ENCODE results near the gene CLDN9. TPM values are rescaled to one million over a fixed set of nuclear protein-coding genes. Genes with fewer than 3 reads are reported as not detected.
A peak's percentile ranks its signal among the peaks of the same experiment; 100 is the strongest.

The CLDN9 gene
- total and polyA plus RNA-seq, 3 donors from 2014 or later: 0.34 to 0.39 (median 0.37) TPM

DNA sequence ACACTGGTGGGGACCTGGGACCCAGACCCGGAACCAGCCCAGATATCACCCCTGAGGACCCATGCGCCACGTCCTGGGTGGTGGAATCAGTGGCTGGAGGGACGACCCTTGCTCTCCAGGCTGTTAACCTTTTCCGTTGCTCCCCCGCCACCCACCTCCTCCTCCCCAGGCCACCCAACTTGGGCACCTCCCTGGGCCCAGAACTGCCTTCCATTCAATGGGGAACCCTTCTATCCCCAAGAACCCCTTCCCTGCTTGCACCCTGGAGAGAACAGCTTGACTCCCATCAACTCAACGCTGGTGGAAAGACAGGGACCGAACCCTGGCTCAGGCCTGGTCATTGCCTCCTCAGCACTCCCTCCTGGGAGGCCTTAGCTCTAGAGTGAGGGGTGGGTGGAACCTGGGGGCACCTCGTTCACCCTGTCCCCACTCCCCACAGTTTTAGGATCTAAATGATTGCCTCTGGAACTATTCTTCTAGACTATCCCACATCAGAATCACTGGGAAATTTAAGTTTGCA, 47.1 kb downstream of the CLDN9 start:
- H3K27ac ChIP-seq: peak overlapping the region; percentile 43 to 58
- intact Hi-C loops (cut with DNase I; ENCODE audit: low total_unique reads): loop anchor here (5.0 kb wide), 1 partner anchor 68 kb away; no protein-coding TSS in a partner anchor
- WGBS, 2 donors: 34 to 38% methylated on average over 9 of the region's 9 CpGs

DNA sequence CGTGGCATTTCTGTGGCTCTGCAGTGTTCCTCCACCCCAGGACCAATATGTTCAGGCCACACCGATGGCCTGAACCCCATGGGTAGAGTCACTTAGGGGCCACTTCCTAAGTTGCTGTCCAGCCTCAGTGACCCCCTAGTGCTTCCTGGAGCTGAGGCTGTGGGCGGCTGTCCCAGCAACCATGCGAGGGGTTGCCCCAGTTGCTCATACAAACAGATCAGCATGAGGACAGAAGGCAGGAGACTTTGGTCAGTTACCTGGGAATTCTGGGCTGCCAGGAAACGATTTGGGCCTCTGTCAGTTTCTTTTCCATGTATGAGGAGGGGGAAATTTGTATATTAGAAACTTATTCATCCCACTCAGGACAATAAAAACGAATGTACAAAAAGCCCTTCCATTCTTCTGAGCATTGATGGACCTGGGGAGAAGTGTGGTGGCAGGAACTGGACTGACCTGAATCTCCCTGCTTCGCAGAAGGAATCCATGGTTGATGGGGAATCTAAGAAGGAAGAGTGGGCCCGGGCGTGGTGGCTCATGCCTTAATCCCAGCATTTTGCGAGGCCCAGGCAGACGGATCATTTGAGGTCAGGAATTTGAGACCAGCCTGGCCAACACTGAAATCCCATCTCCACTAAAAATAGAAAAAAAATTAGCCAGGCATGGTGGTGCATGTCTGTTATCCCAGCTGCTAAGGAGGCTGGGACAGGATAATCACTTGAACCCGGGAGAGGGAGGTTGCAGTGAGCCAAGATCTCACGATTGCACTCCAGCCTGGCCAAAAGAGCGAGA, 47.8 kb downstream of the CLDN9 start:
- Histone ChIP-seq H3K9me3 (no peaks in the 10 kb centered on the region), H3K27ac (no peak overlapping the region), H3K4me3 (no peak overlapping the region), H3K4me1 (peaks cover 23% of the 10 kb centered on the region), H3K27me3 (no peaks in the 10 kb centered on the region), H3K36me3 (ENCODE audit: low read depth, missing control alignments) (no peaks in the 10 kb centered on the region)
- intact Hi-C loops (cut with DNase I; ENCODE audit: low total_unique reads): no loop called here
- WGBS, 2 donors: 78 to 86% methylated on average over 14 of the region's 14 CpGs
- no peak for TF ChIP-seq POLR2A (IDR thresholded peaks at IDR 0.05)
- TF ChIP-seq, protein P1, sequence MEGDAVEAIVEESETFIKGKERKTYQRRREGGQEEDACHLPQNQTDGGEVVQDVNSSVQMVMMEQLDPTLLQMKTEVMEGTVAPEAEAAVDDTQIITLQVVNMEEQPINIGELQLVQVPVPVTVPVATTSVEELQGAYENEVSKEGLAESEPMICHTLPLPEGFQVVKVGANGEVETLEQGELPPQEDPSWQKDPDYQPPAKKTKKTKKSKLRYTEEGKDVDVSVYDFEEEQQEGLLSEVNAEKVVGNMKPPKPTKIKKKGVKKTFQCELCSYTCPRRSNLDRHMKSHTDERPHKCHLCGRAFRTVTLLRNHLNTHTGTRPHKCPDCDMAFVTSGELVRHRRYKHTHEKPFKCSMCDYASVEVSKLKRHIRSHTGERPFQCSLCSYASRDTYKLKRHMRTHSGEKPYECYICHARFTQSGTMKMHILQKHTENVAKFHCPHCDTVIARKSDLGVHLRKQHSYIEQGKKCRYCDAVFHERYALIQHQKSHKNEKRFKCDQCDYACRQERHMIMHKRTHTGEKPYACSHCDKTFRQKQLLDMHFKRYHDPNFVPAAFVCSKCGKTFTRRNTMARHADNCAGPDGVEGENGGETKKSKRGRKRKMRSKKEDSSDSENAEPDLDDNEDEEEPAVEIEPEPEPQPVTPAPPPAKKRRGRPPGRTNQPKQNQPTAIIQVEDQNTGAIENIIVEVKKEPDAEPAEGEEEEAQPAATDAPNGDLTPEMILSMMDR (IDR thresholded peaks at IDR 0.05): no peak
- no peak for DNase-seq

More for the DNA sequence above, 47.1 kb downstream of the CLDN9 start:
- no peaks in the 10 kb centered on the region for H3K36me3 ChIP-seq (ENCODE audit: low read depth, missing control alignments)
- H3K4me3 ChIP-seq: peak overlapping the region; percentile 69 to 72
- peaks cover 16% of the 10 kb centered on the region for H3K4me1 ChIP-seq
- no peak for DNase-seq
- no peaks in the 10 kb centered on the region for H3K27me3 ChIP-seq
- no peak for TF ChIP-seq POLR2A (IDR thresholded peaks at IDR 0.05)
- TF ChIP-seq, protein P1 (IDR thresholded peaks at IDR 0.05): no peak
- H3K9me3 ChIP-seq: no peaks in the 10 kb centered on the region

DNA sequence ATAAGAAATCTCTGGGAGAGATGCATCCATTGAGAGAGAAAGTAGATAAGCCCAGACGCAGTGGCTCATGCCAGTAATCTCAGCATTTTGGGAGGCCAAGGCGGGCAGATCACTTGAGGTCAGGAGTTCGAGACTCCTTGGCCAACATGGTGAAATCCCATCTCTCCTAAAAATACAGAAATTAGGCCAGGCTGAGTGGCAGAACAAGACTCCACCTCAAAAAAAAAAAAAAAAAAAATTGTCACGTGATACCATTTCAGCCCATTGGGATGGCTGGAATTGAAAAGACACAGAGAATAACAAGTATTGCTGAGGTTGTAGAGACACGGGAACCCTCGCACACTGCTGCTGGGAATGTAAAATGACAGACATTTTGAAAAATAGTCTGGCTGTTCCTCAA, 49.8 kb downstream of the CLDN9 start:
- TF ChIP-seq, protein P1 (IDR thresholded peaks at IDR 0.05): no peak
- no peak for TF ChIP-seq POLR2A (IDR thresholded peaks at IDR 0.05)
- Histone ChIP-seq H3K4me3 (no peak overlapping the region), H3K9me3 (no peaks in the 10 kb centered on the region), H3K27me3 (no peaks in the 10 kb centered on the region), H3K4me1 (peaks cover 27% of the 10 kb centered on the region), H3K27ac (peak overlapping the region in 1 of 2 donors; percentile 54), H3K36me3 (ENCODE audit: low read depth, missing control alignments) (no peaks in the 10 kb centered on the region)
- 57 to 73% methylated on average over 6 of the region's 6 CpGs for WGBS, 2 donors
- no peak for DNase-seq
- intact Hi-C loops (cut with DNase I; ENCODE audit: low total_unique reads): no loop called here

- H3K4me1 ChIP-seq: peaks cover 20% of the 10 kb centered on the region
- no peaks in the 10 kb centered on the region for H3K9me3 ChIP-seq
- DNase-seq: no peak
- TF ChIP-seq, protein P1 (IDR thresholded peaks at IDR 0.05): no peak
- TF ChIP-seq POLR2A (IDR thresholded peaks at IDR 0.05): no peak
- no peak overlapping the region for H3K4me3 ChIP-seq
- H3K27ac ChIP-seq: no peak overlapping the region
- H3K27me3 ChIP-seq: no peaks in the 10 kb centered on the region
- intact Hi-C loops (cut with DNase I; ENCODE audit: low total_unique reads): no loop called here
- no peaks in the 10 kb centered on the region for H3K36me3 ChIP-seq (ENCODE audit: low read depth, missing control alignments)
- 85 to 94% methylated on average over 8 of the region's 8 CpGs for WGBS, 2 donors
Measured at GRCh38 chr16:3063625-3064386, 51.1 kb downstream of the CLDN9 start.

Small RNA genes within 50 kb of the gene (small RNA-seq; reads per million reads assigned to genes)
- gene LINC00514: 0 reads per million in 2 donors

Other genes starting within 250 kb of the CLDN9 start
- 100 to 1,000 TPM; 377 to 381 TPM for gene ELOB, start 235.6 kb upstream of the CLDN9 start, total RNA-seq
- 582 TPM for gene ELOB, start 235.6 kb upstream of the CLDN9 start, polyA plus RNA-seq (ENCODE audit: insufficient read depth, low read depth, low replicate concordance)
- gene PRSS33, start 225.4 kb upstream of the CLDN9 start, total RNA-seq: under 1 TPM in 1 of 2 donors, not detected in 1; 0.93 TPM
- gene PRSS33, start 225.4 kb upstream of the CLDN9 start, polyA plus RNA-seq (ENCODE audit: insufficient read depth, low read depth, low replicate concordance): 4.4 TPM
- 1 to 10 TPM in 1 of 2 donors, under 1 TPM in 1; 0.43 to 2.1 TPM for gene PRSS41, start 214.5 kb upstream of the CLDN9 start, total RNA-seq
- 0.88 TPM for gene PRSS41, start 214.5 kb upstream of the CLDN9 start, polyA plus RNA-seq (ENCODE audit: insufficient read depth, low read depth, low replicate concordance)
- 100 to 1,000 TPM in 1 of 2 donors, 10 to 100 TPM in 1; 62.5 to 130 TPM for gene PRSS21, start 195.7 kb upstream of the CLDN9 start, total RNA-seq
- gene PRSS21, start 195.7 kb upstream of the CLDN9 start, polyA plus RNA-seq (ENCODE audit: insufficient read depth, low read depth, low replicate concordance): 153 TPM
- 1 to 10 TPM; 1.7 to 3.5 TPM for gene ZG16B, start 182.6 kb upstream of the CLDN9 start, total RNA-seq
- gene ZG16B, start 182.6 kb upstream of the CLDN9 start, polyA plus RNA-seq (ENCODE audit: insufficient read depth, low read depth, low replicate concordance): 1.8 TPM
- gene PRSS22, start 154.8 kb upstream of the CLDN9 start, total RNA-seq: not detected
- gene PRSS22, start 154.8 kb upstream of the CLDN9 start, polyA plus RNA-seq (ENCODE audit: insufficient read depth, low read depth, low replicate concordance): 0.38 TPM
- 10 to 100 TPM; 96.1 to 96.5 TPM for gene FLYWCH2, start 129.7 kb upstream of the CLDN9 start, total RNA-seq
- 42.3 TPM for gene FLYWCH2, start 129.7 kb upstream of the CLDN9 start, polyA plus RNA-seq (ENCODE audit: insufficient read depth, low read depth, low replicate concordance)
- 10 to 100 TPM; 26.7 to 31.0 TPM for gene FLYWCH1, start 101.0 kb upstream of the CLDN9 start, total RNA-seq
- gene FLYWCH1, start 101.0 kb upstream of the CLDN9 start, polyA plus RNA-seq (ENCODE audit: insufficient read depth, low read depth, low replicate concordance): 12.5 TPM
- 1 to 10 TPM; 1.7 TPM for gene KREMEN2, start 48.6 kb upstream of the CLDN9 start, total RNA-seq
- 0.86 TPM for gene KREMEN2, start 48.6 kb upstream of the CLDN9 start, polyA plus RNA-seq (ENCODE audit: insufficient read depth, low read depth, low replicate concordance)
- gene PAQR4, start 43.6 kb upstream of the CLDN9 start, total RNA-seq: 1 to 10 TPM; 6.4 to 7.1 TPM
- gene PAQR4, start 43.6 kb upstream of the CLDN9 start, polyA plus RNA-seq (ENCODE audit: insufficient read depth, low read depth, low replicate concordance): 6.2 TPM
- 100 to 1,000 TPM in 1 of 2 donors, 10 to 100 TPM in 1; 76.4 to 146 TPM for gene PKMYT1, start 32.5 kb upstream of the CLDN9 start, total RNA-seq
- gene PKMYT1, start 32.5 kb upstream of the CLDN9 start, polyA plus RNA-seq (ENCODE audit: insufficient read depth, low read depth, low replicate concordance): 119 TPM
- under 1 TPM; 0.55 to 0.74 TPM for gene CLDN6, start 5.3 kb downstream of the CLDN9 start, total RNA-seq
- gene CLDN6, start 5.3 kb downstream of the CLDN9 start, polyA plus RNA-seq (ENCODE audit: insufficient read depth, low read depth, low replicate concordance): 0.70 TPM
- gene TNFRSF12A, start 7.4 kb downstream of the CLDN9 start, total RNA-seq: 10 to 100 TPM; 16.8 to 33.4 TPM
- 12.8 TPM for gene TNFRSF12A, start 7.4 kb downstream of the CLDN9 start, polyA plus RNA-seq (ENCODE audit: insufficient read depth, low read depth, low replicate concordance)
- gene HCFC1R1, start 11.0 kb downstream of the CLDN9 start, total RNA-seq: 10 to 100 TPM; 30.2 to 39.4 TPM
- 94.5 TPM for gene HCFC1R1, start 11.0 kb downstream of the CLDN9 start, polyA plus RNA-seq (ENCODE audit: insufficient read depth, low read depth, low replicate concordance)
- gene THOC6, start 11.1 kb downstream of the CLDN9 start, total RNA-seq: 10 to 100 TPM; 17.3 to 27.3 TPM
- 19.6 TPM for gene THOC6, start 11.1 kb downstream of the CLDN9 start, polyA plus RNA-seq (ENCODE audit: insufficient read depth, low read depth, low replicate concordance)
- 1 to 10 TPM in 1 of 2 donors, under 1 TPM in 1; 0.37 to 1.3 TPM for gene BICDL2, start 24.0 kb downstream of the CLDN9 start, total RNA-seq
- gene BICDL2, start 24.0 kb downstream of the CLDN9 start, polyA plus RNA-seq (ENCODE audit: insufficient read depth, low read depth, low replicate concordance): 0.29 TPM
- 1 to 10 TPM in 1 of 2 donors, under 1 TPM in 1; 0.62 to 1.5 TPM for gene MMP25, start 33.6 kb downstream of the CLDN9 start, total RNA-seq
- 0.53 TPM for gene MMP25, start 33.6 kb downstream of the CLDN9 start, polyA plus RNA-seq (ENCODE audit: insufficient read depth, low read depth, low replicate concordance)
- gene IL32, start 52.7 kb downstream of the CLDN9 start, total RNA-seq: 10 to 100 TPM; 27.1 to 33.0 TPM
- 62.2 TPM for gene IL32, start 52.7 kb downstream of the CLDN9 start, polyA plus RNA-seq (ENCODE audit: insufficient read depth, low read depth, low replicate concordance)
- gene ZSCAN10, start 86.4 kb downstream of the CLDN9 start, total RNA-seq: under 1 TPM; 0.79 to 0.93 TPM
- gene ZSCAN10, start 86.4 kb downstream of the CLDN9 start, polyA plus RNA-seq (ENCODE audit: insufficient read depth, low read depth, low replicate concordance): 0.91 TPM
- 10 to 100 TPM in 1 of 2 donors, 1 to 10 TPM in 1; 9.8 to 19.4 TPM for gene ZNF205, start 99.7 kb downstream of the CLDN9 start, total RNA-seq
- 5.5 TPM for gene ZNF205, start 99.7 kb downstream of the CLDN9 start, polyA plus RNA-seq (ENCODE audit: insufficient read depth, low read depth, low replicate concordance)
- 10 to 100 TPM; 43.1 to 57.3 TPM for gene ZNF213, start 122.1 kb downstream of the CLDN9 start, total RNA-seq
- 46.8 TPM for gene ZNF213, start 122.1 kb downstream of the CLDN9 start, polyA plus RNA-seq (ENCODE audit: insufficient read depth, low read depth, low replicate concordance)
- gene OR1F1, start 175.3 kb downstream of the CLDN9 start, total RNA-seq: not detected
- not detected for gene OR1F1, start 175.3 kb downstream of the CLDN9 start, polyA plus RNA-seq (ENCODE audit: insufficient read depth, low read depth, low replicate concordance)
- gene ZNF200, start 222.2 kb downstream of the CLDN9 start, total RNA-seq: 10 to 100 TPM; 45.2 to 48.3 TPM
- gene ZNF200, start 222.2 kb downstream of the CLDN9 start, polyA plus RNA-seq (ENCODE audit: insufficient read depth, low read depth, low replicate concordance): 41.9 TPM
- gene MEFV, start 243.7 kb downstream of the CLDN9 start, total RNA-seq: 1 to 10 TPM; 5.2 to 5.7 TPM
- gene MEFV, start 243.7 kb downstream of the CLDN9 start, polyA plus RNA-seq (ENCODE audit: insufficient read depth, low read depth, low replicate concordance): 2.6 TPM